GM23248 (cell line): Measurements from ENCODE around the gene PKNOX2. TPM values are rescaled to one million over a fixed set of nuclear protein-coding genes. Genes with fewer than 3 reads are reported as not detected.
A peak's percentile ranks its signal among the peaks of the same experiment; 100 is the strongest.

ENCODE experiments used
- DNase-seq: peaks from one replicate; pipeline ENCODE4 v3.0.0-alpha.2; 2015
- H2AFZ ChIP-seq: fragments of 200-600 bp; sonication (generic); 2 replicates; pipeline ENCODE4 v1.6.1; 2016; ENCODE audit warnings: antibody characterized with exemption
- H3F3A ChIP-seq: fragments of 200-600 bp; sonication (generic); 2 replicates; pipeline ENCODE4 v1.6.1; 2016; ENCODE audit warnings: mild to moderate bottlenecking, antibody characterized with exemption, mixed run types; ENCODE audit not compliant: insufficient read depth
- H3K27ac ChIP-seq: fragments of 200-600 bp; sonication (generic); 2 replicates; pipeline ENCODE4 v1.5.1; 2016; ENCODE audit warnings: mild to moderate bottlenecking
- H3K27me3 ChIP-seq: fragments of 200-600 bp; sonication (generic); replicated peaks from 2 replicates; pipeline ENCODE4 v1.6.1; 2016; ENCODE audit warnings: mild to moderate bottlenecking; ENCODE audit not compliant: insufficient read depth
- H3K36me3 ChIP-seq: fragments of 200-600 bp; sonication (generic); 2 replicates; pipeline ENCODE4 v1.6.1; 2016; ENCODE audit warnings: low read depth, mild to moderate bottlenecking
- H3K4me1 ChIP-seq: fragments of 200-600 bp; sonication (generic); 2 replicates; pipeline ENCODE4 v1.6.1; 2016; ENCODE audit warnings: mild to moderate bottlenecking; ENCODE audit not compliant: insufficient read depth
- H3K4me2 ChIP-seq: fragments of 200-600 bp; sonication (generic); one replicate; pipeline ENCODE4 v1.6.1; 2016; ENCODE audit warnings: mild to moderate bottlenecking; ENCODE audit not compliant: unreplicated experiment
- H3K4me3 ChIP-seq: fragments of 200-600 bp; sonication (generic); 2 replicates; pipeline ENCODE4 v1.5.1; 2016; ENCODE audit warnings: mild to moderate bottlenecking
- H3K79me2 ChIP-seq: fragments of 200-600 bp; sonication (generic); 2 replicates; pipeline ENCODE4 v1.6.1; 2016; ENCODE audit warnings: mild to moderate bottlenecking; ENCODE audit not compliant: insufficient read depth
- H3K9ac ChIP-seq: fragments of 200-600 bp; sonication (generic); 2 replicates; pipeline ENCODE4 v1.6.1; 2016; ENCODE audit warnings: mild to moderate bottlenecking
- H3K9me2 ChIP-seq: fragments of 200-600 bp; sonication (generic); 2 replicates; pipeline ENCODE4 v1.6.1; 2016; ENCODE audit warnings: mixed run types, mild to moderate bottlenecking, moderate library complexity; ENCODE audit not compliant: insufficient read depth
- H3K9me3 ChIP-seq: fragments of 200-600 bp; sonication (generic); one replicate; pipeline ENCODE4 v1.6.1; 2017; ENCODE audit warnings: low read depth
- H4K20me1 ChIP-seq: fragments of 200-600 bp; sonication (generic); 2 replicates; pipeline ENCODE4 v1.6.0; 2016; ENCODE audit not compliant: insufficient read depth
- EZH2 ChIP-seq: fragments of 200-600 bp; sonication (generic); IDR thresholded peaks from 2 replicates; pipeline ENCODE4 v1.6.1; 2018; ENCODE audit warnings: antibody characterized with exemption, mild to moderate bottlenecking; ENCODE audit not compliant: insufficient read depth, poor library complexity, severe bottlenecking
- EZH2phosphoT487 ChIP-seq: fragments of 200-600 bp; sonication (generic); IDR thresholded peaks from 2 replicates; pipeline ENCODE4 v1.6.1; 2018; ENCODE audit warnings: antibody characterized with exemption, moderate library complexity, mild to moderate bottlenecking, low read depth; ENCODE audit not compliant: insufficient read depth
- WGBS, 2 experiments: methylation state at CpG; one replicate each; pipeline ENCODE4 v1.1.6; 2015 to 2017; ENCODE audit warnings: low lambda C conversion rate in 2 of 2, low coverage in 1 of 2; ENCODE audit errors: missing lambda C conversion rate in 2 of 2; 5-methylcytosine and 5-hydroxymethylcytosine counted together
- in situ Hi-C: fragments of 300-500 bp; cut with MboI; formaldehyde crosslinking; loops from 2 replicates; pipeline ENCODE4 v1.15.0; 2020
- polyA plus RNA-seq: library from polyadenylated mRNA; unstranded; fragments of >200 nt; fragmentation: Nextera tagmentation; extraction: Ambion mirVana; gene quantifications from 2 replicates; pipeline ENCODE4 v1.2.1, GENCODE V29; 2016
- total RNA-seq: library from RNA; depleted of rRNA; stranded (reverse); fragments of >200 nt; shearing (Covaris generic); gene quantifications from 2 replicates; pipeline ENCODE4 v1.2.3, GENCODE V29; 2014

Gene PKNOX2
- total and polyA plus RNA-seq, 2 experiments from 2014 or later: 0.21 to 0.76 TPM

- Histone ChIP-seq H3K4me3 (no peak overlapping the region), H4K20me1 (no peaks in the 10 kb centered on the region), H2AFZ (no peak overlapping the region), H3F3A (no peaks in the 10 kb centered on the region), H3K4me1 (peaks cover 14% of the 10 kb centered on the region), H3K9me2 (no peaks in the 10 kb centered on the region), H3K36me3 (no peaks in the 10 kb centered on the region), H3K9me3 (no peaks in the 10 kb centered on the region), H3K27me3 (peaks cover 14% of the 10 kb centered on the region), H3K9ac (no peak overlapping the region), H3K79me2 (no peaks in the 10 kb centered on the region), H3K4me2 (no peak overlapping the region), H3K27ac (no peak overlapping the region)
- TF ChIP-seq EZH2: no peak
- TF ChIP-seq EZH2phosphoT487: no peak
- WGBS, 2 experiments: 62 to 65% methylated on average over 6 of the region's 6 CpGs
- in situ Hi-C loops: no loop called here
- DNase-seq: no peak
Observed at GRCh38 chr11:125375146-125375545, 210.6 kb downstream of the PKNOX2 start.

GRCh38 chr11:125376117-125376516 is 211.6 kb downstream of the PKNOX2 start:
- in situ Hi-C loops: no loop called here
- H2AFZ ChIP-seq: no peak overlapping the region

GRCh38 chr11:125376856-125377255 is 212.3 kb downstream of the PKNOX2 start:
- H3K4me3 ChIP-seq: 0 out of 2 replicates have a peak overlapping the region, but pooled peaks have one; percentile 14
- H3K27ac ChIP-seq: no peak overlapping the region
- no peaks in the 10 kb centered on the region for H3K36me3 ChIP-seq
- H2AFZ ChIP-seq: no peak overlapping the region
- H3K9me3 ChIP-seq: no peaks in the 10 kb centered on the region
- peaks cover 26% of the 10 kb centered on the region for H3K27me3 ChIP-seq
- no peak overlapping the region for H3K9ac ChIP-seq
- TF ChIP-seq EZH2: no peak
- no peak for TF ChIP-seq EZH2phosphoT487
- H4K20me1 ChIP-seq: no peaks in the 10 kb centered on the region
- H3K79me2 ChIP-seq: no peaks in the 10 kb centered on the region
- H3K4me1 ChIP-seq: peaks cover 14% of the 10 kb centered on the region
- H3K9me2 ChIP-seq: no peaks in the 10 kb centered on the region
- no peaks in the 10 kb centered on the region for H3F3A ChIP-seq
- peak; percentile 64 for DNase-seq
- peak overlapping the region; percentile 58 for H3K4me2 ChIP-seq
- in situ Hi-C loops: no loop called here
- WGBS, 2 experiments: 8% methylated on average over 5 of the region's 5 CpGs

More at GRCh38 chr11:125376117-125376516, 211.6 kb downstream of the PKNOX2 start:
- Histone ChIP-seq H3K4me3 (no peak overlapping the region), H3K36me3 (no peaks in the 10 kb centered on the region), H3K9me2 (no peaks in the 10 kb centered on the region), H3F3A (no peaks in the 10 kb centered on the region), H3K27me3 (peaks cover 21% of the 10 kb centered on the region), H3K4me2 (peak overlapping the region; percentile 58), H3K79me2 (no peaks in the 10 kb centered on the region), H3K9me3 (no peaks in the 10 kb centered on the region), H3K4me1 (peaks cover 14% of the 10 kb centered on the region), H3K9ac (no peak overlapping the region), H4K20me1 (no peaks in the 10 kb centered on the region), H3K27ac (no peak overlapping the region)
- 28 to 29% methylated on average over 9 of the region's 9 CpGs for WGBS, 2 experiments
- no peak for TF ChIP-seq EZH2
- TF ChIP-seq EZH2phosphoT487: no peak
- DNase-seq: peak; percentile 50

- WGBS, 2 experiments: 91 to 92% methylated on average over 7 of the region's 7 CpGs
Observed at GRCh38 chr11:125378083-125378482, 213.5 kb downstream of the PKNOX2 start.

GRCh38 chr11:125378571-125378970 is 214.0 kb downstream of the PKNOX2 start:
- Histone ChIP-seq H3K9me2 (no peaks in the 10 kb centered on the region), H4K20me1 (no peaks in the 10 kb centered on the region), H3K27me3 (peaks cover 32% of the 10 kb centered on the region), H3K9ac (no peak overlapping the region), H3K4me1 (peaks cover 14% of the 10 kb centered on the region), H3K4me2 (no peak overlapping the region), H3F3A (no peaks in the 10 kb centered on the region), H2AFZ (no peak overlapping the region), H3K36me3 (no peaks in the 10 kb centered on the region), H3K4me3 (no peak overlapping the region), H3K79me2 (no peaks in the 10 kb centered on the region), H3K27ac (no peak overlapping the region), H3K9me3 (no peaks in the 10 kb centered on the region)
- DNase-seq: no peak
- 92 to 94% methylated on average over 4 to 6 of the region's 6 CpGs for WGBS, 2 experiments
- TF ChIP-seq EZH2 (no peak), EZH2phosphoT487 (no peak)
- in situ Hi-C loops: no loop called here

More at GRCh38 chr11:125378083-125378482, 213.5 kb downstream of the PKNOX2 start:
- no peak overlapping the region for H2AFZ ChIP-seq
- H3K9me3 ChIP-seq: no peaks in the 10 kb centered on the region
- TF ChIP-seq EZH2 (no peak), EZH2phosphoT487 (no peak)
- no peak for DNase-seq
- H4K20me1 ChIP-seq: no peaks in the 10 kb centered on the region
- in situ Hi-C loops: no loop called here
- H3K36me3 ChIP-seq: no peaks in the 10 kb centered on the region
- H3K4me2 ChIP-seq: no peak overlapping the region
- H3K9me2 ChIP-seq: no peaks in the 10 kb centered on the region
- no peak overlapping the region for H3K27ac ChIP-seq
- peaks cover 32% of the 10 kb centered on the region for H3K27me3 ChIP-seq
- H3K4me3 ChIP-seq: no peak overlapping the region
- H3K4me1 ChIP-seq: peaks cover 14% of the 10 kb centered on the region
- H3K9ac ChIP-seq: no peak overlapping the region
- no peaks in the 10 kb centered on the region for H3F3A ChIP-seq
- no peaks in the 10 kb centered on the region for H3K79me2 ChIP-seq
